ENCODE results near the gene ANKFY1.

DNA sequence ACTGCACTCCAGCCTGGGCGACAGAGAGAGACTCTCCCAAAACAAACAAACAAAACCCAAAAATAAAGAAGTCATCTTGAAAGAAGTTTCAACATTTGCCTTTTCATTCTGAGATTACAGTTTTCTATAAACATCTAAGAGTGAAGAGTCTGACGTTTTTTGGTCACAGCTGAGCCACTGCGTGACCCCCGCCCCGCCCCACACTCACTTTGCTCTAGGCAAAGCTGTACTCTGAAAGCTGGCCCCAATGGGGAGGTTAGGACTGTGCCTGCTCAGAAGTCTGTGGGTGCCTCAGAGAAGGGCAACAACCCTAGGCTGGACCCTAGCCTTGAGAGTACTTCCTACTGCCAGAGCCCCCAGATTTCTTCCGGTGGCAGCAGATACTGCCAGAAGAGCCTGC is 101.5 kb downstream of the ANKFY1 start:
- TF ChIP-seq YY1 (IDR thresholded peaks at IDR 0.05; ENCODE audit: insufficient read depth, insufficient read length) (no peak), ZNF274 (IDR thresholded peaks at IDR 0.05; ENCODE audit: low read depth, low read length) (no peak)
